ENCODE data around the gene ABCC11. TPM values are rescaled to one million over a fixed set of nuclear protein-coding genes. Genes with fewer than 3 reads are reported as not detected.

The ABCC11 gene
- total RNA-seq, 1 donor from 2014 or later = not detected

- no peak overlapping the region for H3K4me3 ChIP-seq
- intact Hi-C loops (cut with DNase I) = no loop called here
- H3K27me3 ChIP-seq = no peaks in the 10 kb centered on the region
- H3K4me1 ChIP-seq = no peaks in the 10 kb centered on the region
- TF ChIP-seq POLR2A (IDR thresholded peaks at IDR 0.05) = no peak
- TF ChIP-seq POLR2AphosphoS5 (IDR thresholded peaks at IDR 0.05; ENCODE audit: insufficient read depth in 1 of 2, low read depth in 1 of 2) = no peak
- no peak for TF ChIP-seq CTCF (IDR thresholded peaks at IDR 0.05)
- no peak overlapping the region for H3K27ac ChIP-seq
- no peak for DNase-seq (ENCODE audit: extremely low spot score in 2 of 2)
- H3K9me3 ChIP-seq = peaks cover 6% of the 10 kb centered on the region
- peaks cover 0 to 26% of the 10 kb centered on the region in 2 donors for H3K36me3 ChIP-seq
Measured at GRCh38 chr16:48291303-48291702, 44.0 kb upstream of the ABCC11 start.

GRCh38 chr16:48287239-48287638, 39.9 kb upstream of the ABCC11 start:
- Histone ChIP-seq H3K36me3 (peaks cover 0 to 23% of the 10 kb centered on the region in 2 donors), H3K4me3 (no peak overlapping the region), H3K4me1 (no peaks in the 10 kb centered on the region), H3K9me3 (peaks cover 6% of the 10 kb centered on the region), H3K27ac (no peak overlapping the region), H3K27me3 (no peaks in the 10 kb centered on the region)
- TF ChIP-seq POLR2AphosphoS5 (IDR thresholded peaks at IDR 0.05; ENCODE audit: insufficient read depth in 1 of 2, low read depth in 1 of 2) = no peak
- no peak for TF ChIP-seq POLR2A (IDR thresholded peaks at IDR 0.05)
- TF ChIP-seq CTCF (IDR thresholded peaks at IDR 0.05) = no peak
- intact Hi-C loops (cut with DNase I) = no loop called here
- DNase-seq (ENCODE audit: extremely low spot score in 2 of 2) = no peak

DNA sequence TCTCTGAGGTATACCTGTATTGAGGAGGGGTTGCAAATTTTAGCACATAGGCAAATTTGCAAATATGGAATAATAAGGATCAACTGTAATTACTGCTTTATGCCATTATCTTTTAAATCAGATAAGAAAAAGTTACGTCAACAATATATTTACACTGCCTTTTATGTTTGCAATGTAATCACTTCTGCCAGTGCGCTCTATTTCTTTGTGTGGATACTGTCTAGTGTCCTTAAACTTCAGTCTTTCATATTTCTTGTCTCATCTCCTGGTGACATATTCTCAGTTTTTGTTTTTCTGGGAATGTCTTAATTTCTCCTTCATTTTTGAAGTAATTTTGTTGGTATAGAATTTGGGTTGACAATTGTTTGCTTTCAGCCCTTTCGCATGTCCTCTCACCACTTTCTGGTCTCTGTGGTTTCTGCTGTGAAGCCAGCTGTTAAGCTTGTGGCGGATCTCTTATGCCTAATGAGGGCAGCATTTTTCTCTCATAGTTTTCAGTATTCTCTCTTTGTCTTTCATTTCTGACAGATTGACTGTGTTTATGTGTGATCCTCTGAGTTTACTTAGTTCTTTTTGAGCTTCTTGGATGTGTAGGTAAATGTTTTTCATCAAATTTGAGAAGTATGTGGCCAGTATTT, 37.6 kb upstream of the ABCC11 start:
- DNase-seq (ENCODE audit: extremely low spot score in 2 of 2) = no peak
- no peaks in the 10 kb centered on the region for H3K27me3 ChIP-seq
- H3K4me3 ChIP-seq = no peak overlapping the region
- H3K9me3 ChIP-seq = peaks cover 6% of the 10 kb centered on the region
- H3K4me1 ChIP-seq = no peaks in the 10 kb centered on the region
- peaks cover 0 to 14% of the 10 kb centered on the region in 2 donors for H3K36me3 ChIP-seq
- no peak overlapping the region for H3K27ac ChIP-seq
- no peak for TF ChIP-seq POLR2A (IDR thresholded peaks at IDR 0.05)
- no peak for TF ChIP-seq CTCF (IDR thresholded peaks at IDR 0.05)
- no peak for TF ChIP-seq POLR2AphosphoS5 (IDR thresholded peaks at IDR 0.05; ENCODE audit: insufficient read depth in 1 of 2, low read depth in 1 of 2)
- intact Hi-C loops (cut with DNase I) = no loop called here

DNA sequence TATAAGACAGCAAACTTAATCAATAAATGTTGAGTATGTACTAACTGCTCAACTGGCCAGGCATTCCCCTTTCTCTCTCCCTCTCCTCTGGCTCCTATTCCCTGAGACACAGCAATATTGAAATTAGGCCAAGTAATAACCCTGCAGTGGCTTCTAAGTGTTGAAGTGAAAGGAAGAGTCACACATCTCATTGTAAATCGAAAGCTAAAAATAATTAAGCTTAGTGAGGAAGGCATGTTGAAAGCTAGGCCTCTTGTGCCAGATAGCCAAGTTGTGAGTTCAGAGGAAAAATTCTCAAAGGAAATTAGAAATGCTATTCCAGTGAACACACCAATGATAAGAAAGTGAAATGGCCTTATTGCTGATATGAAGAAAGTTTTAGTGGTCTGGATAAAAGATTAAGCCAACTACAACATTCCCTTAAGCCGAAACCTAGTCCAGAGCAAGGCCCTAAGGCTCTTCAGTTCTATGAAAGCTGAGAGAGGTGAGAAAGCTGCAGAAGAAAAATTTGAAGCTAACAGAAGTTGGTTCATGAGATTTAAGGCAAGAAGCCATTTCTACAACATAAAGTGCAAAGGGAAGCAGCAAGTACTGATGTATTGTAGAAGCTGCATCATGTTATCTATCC, 35.4 kb upstream of the ABCC11 start:
- Histone ChIP-seq H3K9me3 (peaks cover 6% of the 10 kb centered on the region), H3K36me3 (peaks cover 0 to 26% of the 10 kb centered on the region in 2 donors), H3K27me3 (no peaks in the 10 kb centered on the region), H3K4me1 (peaks cover 12% of the 10 kb centered on the region), H3K4me3 (no peak overlapping the region), H3K27ac (no peak overlapping the region)
- no peak for TF ChIP-seq CTCF (IDR thresholded peaks at IDR 0.05)
- no peak for TF ChIP-seq POLR2AphosphoS5 (IDR thresholded peaks at IDR 0.05; ENCODE audit: insufficient read depth in 1 of 2, low read depth in 1 of 2)
- TF ChIP-seq POLR2A (IDR thresholded peaks at IDR 0.05) = no peak
- DNase-seq (ENCODE audit: extremely low spot score in 2 of 2) = no peak
- intact Hi-C loops (cut with DNase I) = no loop called here

DNA sequence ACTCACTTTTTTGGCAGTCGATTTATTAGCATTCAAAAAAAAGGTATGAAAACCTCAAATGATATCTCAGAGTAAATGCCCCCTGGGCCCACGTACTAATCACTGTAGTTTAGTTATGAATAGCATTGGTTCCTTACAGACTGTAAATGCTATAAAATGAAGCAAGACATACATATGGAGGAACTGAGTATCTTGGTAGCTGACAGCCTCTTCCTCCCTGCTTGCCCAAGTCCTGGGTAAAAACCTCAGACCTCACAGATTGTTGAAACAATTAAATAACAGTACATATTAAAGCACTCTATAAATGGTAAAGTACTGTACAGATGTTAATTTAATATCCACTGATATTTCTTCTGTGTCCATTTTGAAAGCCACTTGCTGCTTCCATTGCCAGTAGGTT, 33.2 kb upstream of the ABCC11 start:
- H3K36me3 ChIP-seq = peaks cover 0 to 16% of the 10 kb centered on the region in 2 donors
- H3K27me3 ChIP-seq = no peaks in the 10 kb centered on the region
- TF ChIP-seq CTCF (IDR thresholded peaks at IDR 0.05) (no peak), POLR2AphosphoS5 (IDR thresholded peaks at IDR 0.05; ENCODE audit: insufficient read depth in 1 of 2, low read depth in 1 of 2) (no peak), POLR2A (IDR thresholded peaks at IDR 0.05) (no peak)
- intact Hi-C loops (cut with DNase I) = no loop called here
- H3K4me3 ChIP-seq = no peak overlapping the region
- H3K27ac ChIP-seq = no peak overlapping the region
- no peaks in the 10 kb centered on the region for H3K9me3 ChIP-seq
- H3K4me1 ChIP-seq = peaks cover 18% of the 10 kb centered on the region
- DNase-seq (ENCODE audit: extremely low spot score in 2 of 2) = no peak

Data from vagina (tissue), 2 donors.